HG03442 (cell line): ENCODE data around the gene MAMDC2.

Experiments used
- ATAC-seq: cut with Tn5 transposase; IDR thresholded peaks from one replicate; pipeline ENCODE4 v1.9.1; 2021; ENCODE audit warnings: mild to moderate bottlenecking, moderate library complexity; ENCODE audit not compliant: unreplicated experiment

Gene MAMDC2

DNA sequence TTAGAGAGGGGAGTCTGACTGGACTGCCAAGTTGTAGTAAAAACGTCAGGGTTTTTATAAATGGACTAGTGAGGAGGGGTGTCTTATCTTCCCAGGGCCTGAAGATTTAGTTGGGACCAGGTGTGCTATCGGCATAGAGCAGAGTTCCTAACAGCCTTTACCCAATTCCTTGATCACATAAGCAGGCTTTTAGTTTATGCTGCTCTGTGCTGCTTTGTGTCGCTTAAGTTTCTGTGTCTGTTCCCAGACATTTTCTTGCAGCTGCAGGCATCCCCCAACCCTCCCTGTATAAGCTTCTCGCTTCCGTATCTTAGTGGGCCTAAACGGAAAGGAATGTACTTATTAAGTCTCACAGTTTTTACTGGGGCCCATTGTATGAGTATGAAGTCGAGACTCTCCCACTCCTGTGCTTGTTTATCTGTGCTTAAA, 212.5 kb downstream of the MAMDC2 start:
- no peak for ATAC-seq

DNA sequence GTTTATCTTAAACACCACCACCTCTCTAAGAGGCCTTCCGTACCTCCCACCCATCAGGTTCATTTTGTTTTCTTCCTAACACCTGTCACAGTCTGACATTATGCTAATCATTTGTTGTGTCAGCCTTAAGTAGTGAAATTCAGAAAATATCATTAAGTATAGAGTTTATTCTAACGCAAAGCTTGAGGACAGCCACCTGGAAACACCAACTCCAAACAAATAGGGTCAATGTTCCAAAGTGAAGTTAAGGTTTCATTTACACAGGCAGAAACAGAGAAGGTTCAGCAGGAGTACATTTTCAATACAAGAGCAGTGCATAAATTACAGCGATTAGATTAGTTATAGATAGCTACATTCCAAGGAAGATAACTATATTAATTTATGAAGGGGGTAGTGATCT, 213.9 kb downstream of the MAMDC2 start:
- no peak for ATAC-seq

DNA sequence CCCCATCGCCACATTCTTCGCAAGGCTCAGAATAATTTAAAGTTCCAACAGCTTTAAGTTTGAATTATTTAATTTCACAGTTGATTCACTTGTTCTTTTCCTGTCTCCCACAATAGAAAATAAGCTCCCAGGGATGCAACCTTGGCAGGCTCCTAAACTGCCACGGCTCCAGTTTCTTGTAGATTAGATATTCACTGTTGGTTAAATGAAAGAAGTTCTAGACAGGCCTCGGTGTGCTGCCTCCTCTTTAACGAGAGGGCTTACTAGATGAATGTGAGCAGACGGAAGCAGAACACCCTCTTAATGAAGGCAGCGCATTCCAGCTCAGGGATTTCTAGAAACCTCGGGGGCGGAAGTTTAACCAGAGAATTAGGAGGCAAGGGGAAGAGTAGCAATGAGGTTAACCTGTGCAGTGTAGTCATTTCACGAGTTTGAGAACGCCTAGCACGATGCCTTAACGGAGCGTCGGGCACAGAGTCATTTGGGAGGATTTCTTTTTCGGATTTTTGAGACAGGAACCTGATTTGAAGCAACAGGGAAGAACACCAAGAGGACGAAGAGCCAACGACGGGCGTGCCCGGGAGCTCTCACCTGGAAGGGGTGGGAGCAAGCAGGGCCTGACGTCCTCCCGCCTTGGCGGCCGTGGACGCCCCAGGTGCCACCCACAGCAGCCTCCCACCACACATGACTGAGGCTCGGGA, 214.5 kb downstream of the MAMDC2 start:
- ATAC-seq: peak; percentile 36

DNA sequence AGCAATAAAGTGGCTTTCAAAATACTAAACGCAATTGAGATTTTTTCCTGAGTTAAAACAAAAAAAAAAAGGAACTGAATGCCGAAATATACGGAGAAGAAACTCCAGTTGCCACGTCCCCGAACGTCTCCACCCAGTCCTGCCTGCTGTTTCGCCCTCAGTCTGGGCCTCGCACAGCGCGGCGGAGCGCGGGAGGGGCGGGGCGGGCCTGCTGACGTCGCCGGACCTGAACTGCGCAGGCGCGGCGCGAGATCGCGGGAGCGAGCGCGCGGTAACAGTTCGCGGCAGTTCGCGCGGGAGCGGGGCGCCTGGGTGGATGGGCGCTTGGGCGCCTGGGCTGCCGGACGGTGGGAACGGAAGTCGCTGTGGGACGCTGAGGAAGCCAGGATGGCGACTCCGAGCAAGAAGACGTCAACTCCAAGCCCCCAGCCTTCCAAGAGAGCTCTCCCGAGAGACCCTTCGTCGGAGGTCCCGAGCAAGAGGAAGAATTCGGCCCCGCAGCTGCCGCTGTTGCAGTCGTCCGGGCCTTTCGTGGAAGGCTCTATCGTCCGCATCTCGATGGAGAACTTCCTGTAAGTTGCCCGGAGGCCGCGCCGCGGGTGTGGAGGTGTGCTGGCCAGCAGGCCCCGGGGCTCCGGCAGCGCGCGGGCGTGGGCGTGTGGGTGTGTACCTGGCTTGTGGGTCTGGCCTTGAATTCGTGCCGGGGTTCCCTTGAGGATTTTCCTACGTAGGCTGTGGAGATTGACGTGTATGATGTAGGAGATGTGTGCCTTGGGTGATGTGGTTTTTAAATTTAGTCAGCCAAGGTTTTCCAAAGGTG, 215.3 kb downstream of the MAMDC2 start, which contains the start of gene SMC5:
Gene SMC5 (plus strand): TSS at position 287 of the 820 bp plus-strand sequence. CDS start 101 bp downstream, at position 388.
- ATAC-seq: peak; percentile 74

DNA sequence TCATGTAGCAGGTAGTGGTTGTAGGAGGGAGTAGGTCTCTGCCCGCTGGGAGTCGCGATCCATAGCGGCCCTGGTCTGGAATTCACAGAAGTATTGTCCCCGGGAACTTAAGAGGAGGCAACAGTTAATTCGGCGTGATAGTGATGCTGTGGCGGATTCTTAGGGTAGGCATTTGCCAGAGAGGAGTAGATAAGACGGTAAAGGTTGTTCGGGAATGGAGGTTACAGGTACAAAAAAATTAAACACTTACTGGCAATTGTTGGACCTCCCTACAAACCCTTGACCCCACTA, 215.8 kb downstream of the MAMDC2 start:
- ATAC-seq: no peak

DNA sequence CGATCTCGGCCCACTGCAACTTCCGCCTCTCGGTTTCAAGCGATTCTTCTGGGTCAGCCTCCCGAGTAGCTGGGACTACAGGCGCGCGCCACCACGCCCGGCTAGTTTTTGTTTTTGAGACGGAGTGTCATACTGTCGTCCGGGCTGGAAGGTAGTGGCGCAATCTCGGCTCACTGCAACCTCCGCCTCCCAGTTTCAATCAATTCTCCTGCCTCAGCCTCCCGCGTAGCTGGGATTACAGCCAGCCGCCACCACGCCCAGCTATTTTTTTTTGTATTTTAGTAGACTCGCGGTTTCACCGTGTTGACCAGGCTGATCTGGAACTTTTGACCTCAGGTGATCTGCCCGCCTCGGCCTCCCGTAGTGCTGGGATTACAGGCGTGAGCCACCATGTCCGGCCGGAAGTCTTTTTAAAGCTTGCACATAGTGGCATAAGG, 216.4 kb downstream of the MAMDC2 start:
- no peak for ATAC-seq

DNA sequence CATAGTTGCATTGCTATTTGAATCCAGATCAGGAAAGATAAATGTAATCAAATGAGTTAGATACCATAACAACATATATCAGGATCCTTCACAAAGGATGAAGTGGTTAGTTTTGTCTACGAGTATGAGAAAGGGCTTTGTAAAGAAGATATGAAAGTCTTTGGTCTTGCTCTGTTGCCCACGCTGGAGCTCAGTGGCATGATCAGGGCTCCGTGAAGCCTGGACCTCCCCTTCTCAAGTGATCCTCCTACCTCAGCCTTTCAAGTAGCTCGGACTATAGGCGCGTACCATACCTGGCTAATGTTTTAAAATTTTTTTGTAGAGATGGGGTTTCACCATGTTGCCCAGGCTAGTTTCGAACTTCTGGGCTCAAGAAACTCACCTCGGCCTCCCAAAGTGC, 217.0 kb downstream of the MAMDC2 start:
- ATAC-seq: peak; percentile 29

DNA sequence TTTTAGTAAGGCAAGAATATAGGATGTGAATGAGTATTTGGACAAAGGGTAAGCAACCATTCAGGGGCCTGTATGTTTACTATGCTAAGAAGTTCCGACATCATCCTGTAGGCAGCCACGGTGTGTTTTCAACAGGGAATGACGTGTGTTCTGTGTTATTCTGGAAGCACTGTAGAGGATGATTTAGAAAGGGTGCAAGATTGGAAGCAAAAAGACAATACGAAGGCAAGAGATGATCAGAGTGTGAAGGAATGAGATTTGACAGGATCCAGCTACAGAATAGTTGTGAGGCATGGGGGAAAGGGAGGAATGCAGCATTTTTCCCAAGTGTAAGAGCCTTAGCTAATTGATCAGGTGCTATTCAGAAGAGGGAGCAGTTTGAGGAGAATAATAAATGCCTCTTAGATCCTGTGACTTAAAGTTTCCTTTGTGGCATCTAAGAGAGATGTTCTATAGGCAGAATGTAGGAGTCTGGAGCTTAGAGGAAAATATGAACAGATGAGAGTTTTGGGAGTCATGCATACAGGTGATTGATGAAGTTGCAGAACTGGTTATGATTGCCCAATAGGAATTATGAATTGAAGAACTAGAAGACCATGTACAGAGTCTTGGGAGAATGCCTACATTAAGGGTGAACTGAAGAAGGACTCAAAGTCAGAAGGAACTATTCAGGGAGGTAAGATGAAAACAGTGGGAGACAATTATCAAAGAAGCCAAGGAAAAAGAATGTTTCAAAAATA, 217.7 kb downstream of the MAMDC2 start:
- no peak for ATAC-seq

DNA sequence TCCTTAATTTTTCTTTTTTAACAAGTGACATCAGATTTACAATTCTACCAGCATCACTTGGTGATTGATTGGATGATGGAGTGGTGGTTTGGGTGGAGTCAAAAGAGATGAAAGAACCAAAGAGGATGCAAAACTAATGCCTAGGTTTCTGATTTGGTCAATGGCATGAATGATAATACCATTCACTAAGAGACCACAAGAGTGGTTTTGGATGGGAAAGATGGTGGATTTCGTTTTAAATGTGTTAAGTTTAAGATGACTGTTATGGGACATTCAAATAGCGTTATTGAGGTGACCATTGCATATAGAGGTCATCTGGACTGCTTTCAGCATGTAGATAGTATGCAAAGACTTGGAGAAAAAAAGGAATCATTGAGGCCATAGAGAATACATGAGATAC, 218.7 kb downstream of the MAMDC2 start:
- ATAC-seq: no peak

DNA sequence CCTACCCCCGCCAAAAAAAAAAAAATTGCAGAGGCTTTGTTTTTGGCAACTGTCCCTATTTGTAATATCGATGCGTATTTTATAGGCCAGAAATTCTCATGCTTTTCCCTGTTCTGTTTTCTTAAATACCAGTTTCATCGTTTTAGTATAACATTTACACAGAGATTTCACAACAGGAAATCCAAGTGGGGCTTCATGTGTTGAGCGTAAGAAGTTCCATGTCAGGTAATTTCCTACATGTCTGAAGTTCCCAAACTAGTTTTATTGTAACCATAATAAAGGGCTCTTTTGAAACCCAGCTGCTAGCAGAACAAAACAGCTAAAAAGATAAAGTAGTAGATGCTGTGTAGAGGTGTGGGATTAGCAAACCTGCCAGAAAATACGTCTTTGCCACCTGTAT, 219.3 kb downstream of the MAMDC2 start:
- no peak for ATAC-seq

DNA sequence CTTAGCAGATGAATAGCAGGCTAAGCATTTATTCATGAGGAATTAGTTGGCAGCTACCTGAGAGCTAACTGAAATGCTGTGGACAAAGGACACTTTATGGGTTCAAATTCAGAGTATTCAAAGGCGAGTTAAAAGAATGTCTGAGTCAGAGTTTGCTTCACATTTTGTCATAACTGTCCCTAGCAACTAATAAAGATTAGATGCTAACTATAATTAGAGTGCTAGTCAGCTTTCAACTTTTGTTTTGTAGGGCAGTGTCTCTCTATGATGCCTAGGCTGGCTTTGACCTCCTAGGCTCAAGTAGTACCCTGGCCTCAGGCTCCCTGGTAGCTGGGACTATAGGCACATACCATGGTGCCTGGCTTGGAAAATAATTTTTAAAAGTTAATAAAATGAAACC, 219.8 kb downstream of the MAMDC2 start:
- no peak for ATAC-seq
